ENCODE results near the gene STEAP3. TPM values are rescaled to one million over a fixed set of nuclear protein-coding genes. Genes with fewer than 3 reads are reported as not detected.

The STEAP3 gene
- polyA plus RNA-seq, 1 donor from 2014 or later: not detected

DNA sequence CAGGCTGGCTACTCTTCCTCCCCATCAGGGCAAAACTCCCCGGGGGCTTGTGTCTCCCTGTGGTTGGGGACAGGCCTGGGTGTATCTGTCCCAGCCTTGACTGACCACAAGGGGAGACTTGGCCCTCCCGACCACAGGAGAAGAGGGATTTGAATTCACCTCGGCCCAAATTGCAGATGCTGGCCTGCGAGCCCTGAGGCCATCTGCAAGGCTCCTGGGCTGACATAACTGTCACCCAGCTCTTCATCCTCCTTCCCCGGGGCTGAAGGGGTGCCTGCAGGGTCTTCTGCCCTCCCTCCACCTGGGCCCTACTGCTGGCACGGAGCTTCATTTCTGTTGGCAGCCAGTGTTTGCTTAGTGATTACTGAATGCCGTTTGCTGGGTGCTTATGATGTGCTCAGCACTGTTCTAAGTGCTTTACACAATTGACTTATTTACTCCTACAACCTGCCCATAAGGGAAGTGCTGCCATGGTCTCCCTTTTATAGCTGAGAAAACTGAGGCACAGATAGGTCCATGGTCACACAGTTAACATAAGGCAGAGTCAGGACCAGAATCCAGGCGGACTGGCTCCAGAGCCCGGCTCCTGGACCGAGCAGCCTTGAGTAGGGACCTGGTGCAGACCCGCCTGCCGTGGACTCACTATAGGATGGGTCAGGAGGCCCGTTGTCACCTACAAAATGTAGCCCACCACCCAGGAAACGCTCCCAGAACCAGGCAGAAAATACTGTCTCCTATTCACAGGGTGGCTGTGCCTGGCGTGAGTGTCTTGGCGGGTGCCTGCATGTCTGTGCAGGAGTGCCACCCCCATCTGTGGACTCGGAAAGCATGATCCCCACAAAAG, 18.9 kb downstream of the STEAP3 start:
- H3K9ac ChIP-seq (ENCODE audit: low read length): no peak overlapping the region
- no peak overlapping the region for H2AFZ ChIP-seq (ENCODE audit: low read depth, low read length)
- no peaks in the 10 kb centered on the region for H4K20me1 ChIP-seq (ENCODE audit: insufficient read depth)
- H3K9me3 ChIP-seq (ENCODE audit: low read length): no peaks in the 10 kb centered on the region
- no peak overlapping the region for H3K4me3 ChIP-seq (ENCODE audit: low read length)
- no peaks in the 10 kb centered on the region for H3K9me2 ChIP-seq (ENCODE audit: insufficient read depth, low read length)
- TF ChIP-seq SMC3 (conservative IDR thresholded peaks at IDR 0.05; ENCODE audit: poor library complexity) (no peak), TAF1 (IDR thresholded peaks at IDR 0.05; ENCODE audit: low read depth) (no peak), MXI1 (conservative IDR thresholded peaks at IDR 0.05; ENCODE audit: poor library complexity, severe bottlenecking) (no peak), RAD21 (conservative IDR thresholded peaks at IDR 0.05) (no peak), REST (IDR thresholded peaks at IDR 0.05; ENCODE audit: borderline replicate concordance) (no peak), EZH2 (IDR thresholded peaks at IDR 0.05; ENCODE audit: borderline replicate concordance, insufficient read depth, low read length, poor library complexity, severe bottlenecking) (no peak)
- TF ChIP-seq, protein P1, sequence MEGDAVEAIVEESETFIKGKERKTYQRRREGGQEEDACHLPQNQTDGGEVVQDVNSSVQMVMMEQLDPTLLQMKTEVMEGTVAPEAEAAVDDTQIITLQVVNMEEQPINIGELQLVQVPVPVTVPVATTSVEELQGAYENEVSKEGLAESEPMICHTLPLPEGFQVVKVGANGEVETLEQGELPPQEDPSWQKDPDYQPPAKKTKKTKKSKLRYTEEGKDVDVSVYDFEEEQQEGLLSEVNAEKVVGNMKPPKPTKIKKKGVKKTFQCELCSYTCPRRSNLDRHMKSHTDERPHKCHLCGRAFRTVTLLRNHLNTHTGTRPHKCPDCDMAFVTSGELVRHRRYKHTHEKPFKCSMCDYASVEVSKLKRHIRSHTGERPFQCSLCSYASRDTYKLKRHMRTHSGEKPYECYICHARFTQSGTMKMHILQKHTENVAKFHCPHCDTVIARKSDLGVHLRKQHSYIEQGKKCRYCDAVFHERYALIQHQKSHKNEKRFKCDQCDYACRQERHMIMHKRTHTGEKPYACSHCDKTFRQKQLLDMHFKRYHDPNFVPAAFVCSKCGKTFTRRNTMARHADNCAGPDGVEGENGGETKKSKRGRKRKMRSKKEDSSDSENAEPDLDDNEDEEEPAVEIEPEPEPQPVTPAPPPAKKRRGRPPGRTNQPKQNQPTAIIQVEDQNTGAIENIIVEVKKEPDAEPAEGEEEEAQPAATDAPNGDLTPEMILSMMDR (IDR thresholded peaks at IDR 0.05; ENCODE audit: poor library complexity, severe bottlenecking): no peak
- no peaks in the 10 kb centered on the region for H3F3A ChIP-seq (ENCODE audit: insufficient read depth, low read length, poor library complexity, severe bottlenecking)
- H3K4me2 ChIP-seq (ENCODE audit: low read length): no peak overlapping the region
- H3K36me3 ChIP-seq (ENCODE audit: insufficient read depth, low read length): no peaks in the 10 kb centered on the region
- no peaks in the 10 kb centered on the region for H3K79me2 ChIP-seq (replicated peaks; ENCODE audit: insufficient read depth, low read length)
- H3K27me3 ChIP-seq (ENCODE audit: insufficient read depth, low read depth, low read length): no peaks in the 10 kb centered on the region
- no peak overlapping the region for H3K27ac ChIP-seq (ENCODE audit: low read length)

GRCh38 chr2:119243621-119244020, 20.0 kb downstream of the STEAP3 start:
- Histone ChIP-seq H4K20me1 (ENCODE audit: insufficient read depth) (no peaks in the 10 kb centered on the region), H3K9ac (ENCODE audit: low read length) (no peak overlapping the region), H3F3A (ENCODE audit: insufficient read depth, low read length, poor library complexity, severe bottlenecking) (no peaks in the 10 kb centered on the region), H3K9me2 (ENCODE audit: insufficient read depth, low read length) (no peaks in the 10 kb centered on the region), H3K4me3 (ENCODE audit: low read length) (no peak overlapping the region), H3K27me3 (ENCODE audit: insufficient read depth, low read depth, low read length) (no peaks in the 10 kb centered on the region), H3K27ac (ENCODE audit: low read length) (no peak overlapping the region), H3K79me2 (replicated peaks; ENCODE audit: insufficient read depth, low read length) (no peaks in the 10 kb centered on the region), H3K9me3 (ENCODE audit: low read length) (no peaks in the 10 kb centered on the region), H2AFZ (ENCODE audit: low read depth, low read length) (no peak overlapping the region), H3K36me3 (ENCODE audit: insufficient read depth, low read length) (no peaks in the 10 kb centered on the region), H3K4me2 (ENCODE audit: low read length) (no peak overlapping the region)
- TF ChIP-seq EZH2 (IDR thresholded peaks at IDR 0.05; ENCODE audit: borderline replicate concordance, insufficient read depth, low read length, poor library complexity, severe bottlenecking) (no peak), SMC3 (conservative IDR thresholded peaks at IDR 0.05; ENCODE audit: poor library complexity) (no peak), TAF1 (IDR thresholded peaks at IDR 0.05; ENCODE audit: low read depth) (no peak), MXI1 (conservative IDR thresholded peaks at IDR 0.05; ENCODE audit: poor library complexity, severe bottlenecking) (no peak), RAD21 (conservative IDR thresholded peaks at IDR 0.05) (no peak), EP300 (conservative IDR thresholded peaks at IDR 0.05; ENCODE audit: poor library complexity, severe bottlenecking) (no peak), POLR2AphosphoS5 (IDR thresholded peaks at IDR 0.05) (no peak), REST (IDR thresholded peaks at IDR 0.05; ENCODE audit: borderline replicate concordance) (no peak)
- TF ChIP-seq, protein P1 (IDR thresholded peaks at IDR 0.05; ENCODE audit: poor library complexity, severe bottlenecking): no peak
